Neural cell (in vitro differentiated cells): ENCODE measurements around the gene CPM. TPM values are rescaled to one million over a fixed set of nuclear protein-coding genes. Genes with fewer than 3 reads are reported as not detected.

Experiments
- H2AFZ ChIP-seq: fragments of 200-600, 300-800 bp; sonication (generic), shearing (Covaris generic); 2 replicates; pipeline ENCODE4 v1.6.0; 2014; ENCODE audit warnings: low read depth, mild to moderate bottlenecking, antibody characterized with exemption, low read length, moderate library complexity
- H3F3A ChIP-seq: fragments of 200-600 bp; shearing (Covaris generic); 2 replicates; pipeline ENCODE4 v1.6.1; 2016; ENCODE audit warnings: mild to moderate bottlenecking, moderate library complexity, mixed read lengths, antibody characterized with exemption, low read length; ENCODE audit not compliant: insufficient read depth, poor library complexity, severe bottlenecking
- H3K27ac ChIP-seq: fragments of 200-600, 300-800 bp; sonication (generic), shearing (Covaris generic); 2 replicates; pipeline ENCODE4 v1.5.1; 2014; ENCODE audit warnings: mild to moderate bottlenecking, low read length, moderate library complexity
- H3K27me3 ChIP-seq: fragments of 300-800, 200-600 bp; sonication (generic), shearing (Covaris generic); 2 replicates; pipeline ENCODE4 v1.6.0; 2014; ENCODE audit warnings: mild to moderate bottlenecking, low read depth, low read length, moderate library complexity; ENCODE audit not compliant: insufficient read depth
- H3K36me3 ChIP-seq: fragments of 300-800, 200-600 bp; sonication (generic), shearing (Covaris generic); 2 replicates; pipeline ENCODE4 v1.5.1; 2014; ENCODE audit warnings: mild to moderate bottlenecking, antibody characterized with exemption, low read length, moderate library complexity; ENCODE audit not compliant: insufficient read depth
- H3K4me2 ChIP-seq: fragments of 300-800, 200-600 bp; sonication (generic), shearing (Covaris generic); 2 replicates; pipeline ENCODE4 v1.6.0; 2014; ENCODE audit warnings: mild to moderate bottlenecking, low read length
- H3K4me3 ChIP-seq: fragments of 300-800, 200-600 bp; sonication (generic), shearing (Covaris generic); 2 replicates; pipeline ENCODE4 v1.5.1; 2014; ENCODE audit warnings: mild to moderate bottlenecking, low read length, moderate library complexity
- H3K79me2 ChIP-seq: fragments of 200-600 bp; shearing (Covaris generic); replicated peaks from 2 replicates; pipeline ENCODE4 v1.6.0; 2014; ENCODE audit warnings: mild to moderate bottlenecking, low read length, moderate library complexity; ENCODE audit not compliant: insufficient read depth
- H3K9ac ChIP-seq: fragments of 300-800, 200-600 bp; sonication (generic), shearing (Covaris generic); 2 replicates; pipeline ENCODE4 v1.6.1; 2016; ENCODE audit warnings: mild to moderate bottlenecking, low read length, mixed read lengths
- H3K9me2 ChIP-seq: fragments of 200-600 bp; shearing (Covaris generic); 2 replicates; pipeline ENCODE4 v1.6.1; 2016; ENCODE audit warnings: mild to moderate bottlenecking, low read length, mixed read lengths; ENCODE audit not compliant: insufficient read depth
- H3K9me3 ChIP-seq: fragments of 200-600, 300-800 bp; sonication (generic), shearing (Covaris generic); 2 replicates; pipeline ENCODE4 v1.6.1; 2016; ENCODE audit warnings: mild to moderate bottlenecking, mixed run types, low read length, moderate library complexity, mixed read lengths
- H4K20me1 ChIP-seq: fragments of 200-600 bp; shearing (Covaris generic); 2 replicates; pipeline ENCODE4 v1.6.1; 2016; ENCODE audit warnings: mild to moderate bottlenecking, mixed run types; ENCODE audit not compliant: insufficient read depth
- EP300 ChIP-seq: fragments of 450-650 bp; conservative IDR thresholded peaks from 2 replicates; pipeline ENCODE4 v1.6.1; 2014; ENCODE audit warnings: antibody characterized with exemption, mild to moderate bottlenecking, moderate library complexity; ENCODE audit not compliant: poor library complexity, severe bottlenecking
- EZH2 ChIP-seq: fragments of 200-600, 300-800 bp; shearing (Covaris generic), sonication (generic); IDR thresholded peaks from 2 replicates; pipeline ENCODE4 v1.6.1; 2014; ENCODE audit warnings: antibody characterized with exemption, low read length, borderline replicate concordance, mild to moderate bottlenecking; ENCODE audit not compliant: insufficient read depth, poor library complexity, severe bottlenecking
- RAD21 ChIP-seq: fragments of 450-650 bp; conservative IDR thresholded peaks from 2 replicates; pipeline ENCODE4 v1.6.1; 2014; ENCODE audit warnings: antibody characterized with exemption, mild to moderate bottlenecking, moderate library complexity
- SMC3 ChIP-seq: fragments of 450-650 bp; conservative IDR thresholded peaks from 2 replicates; pipeline ENCODE4 v1.6.1; 2014; ENCODE audit warnings: antibody characterized with exemption, mild to moderate bottlenecking, moderate library complexity; ENCODE audit not compliant: poor library complexity
- polyA plus RNA-seq: library from polyadenylated mRNA; depleted of rRNA; stranded (reverse); fragments of >200 nt; gene quantifications from 2 replicates; pipeline ENCODE4 v1.2.3, GENCODE V29; 2014
- TF ChIP-seq, protein P1 (sequence below): fragments of 450-650 bp; IDR thresholded peaks from 2 replicates; pipeline ENCODE4 v1.5.1; 2014; ENCODE audit warnings: antibody characterized with exemption, mild to moderate bottlenecking, moderate library complexity; ENCODE audit not compliant: poor library complexity, severe bottlenecking
- TF ChIP-seq, protein P2 (sequence below): IDR thresholded peaks from 2 replicates; pipeline ENCODE4 v1.6.1; 2012; ENCODE audit warnings: borderline replicate concordance

CPM gene
- polyA plus RNA-seq, 1 donor from 2014 or later, result not detected

DNA sequence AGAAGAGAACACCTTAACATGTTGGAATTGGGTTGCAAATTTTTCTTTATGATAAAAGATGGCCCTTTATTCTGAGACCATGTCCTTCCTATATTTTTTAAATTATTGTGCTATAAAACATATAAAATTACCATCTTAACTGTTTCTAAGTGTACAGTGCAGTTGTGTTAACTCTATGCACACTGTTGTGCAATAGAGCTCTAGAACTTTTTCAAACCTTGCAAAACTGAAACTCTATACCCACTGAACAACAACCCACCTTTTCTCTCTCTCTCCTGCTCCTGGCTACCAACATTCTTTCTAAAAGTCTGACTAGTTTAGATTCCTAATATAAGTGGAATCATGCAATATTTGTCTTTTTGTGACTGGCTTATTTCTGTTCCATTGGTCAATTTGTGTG lies 7.8 kb upstream of the CPM start:
- Histone ChIP-seq H3K9me2 (no peaks in the 10 kb centered on the region), H3K36me3 (no peaks in the 10 kb centered on the region), H3K27me3 (no peaks in the 10 kb centered on the region), H3F3A (no peaks in the 10 kb centered on the region), H3K4me3 (no peak overlapping the region), H3K79me2 (no peaks in the 10 kb centered on the region), H2AFZ (no peak overlapping the region), H3K9me3 (no peaks in the 10 kb centered on the region), H3K4me2 (no peak overlapping the region), H3K9ac (no peak overlapping the region), H3K27ac (no peak overlapping the region), H4K20me1 (no peaks in the 10 kb centered on the region)
- TF ChIP-seq SMC3, result no peak
- no peak for TF ChIP-seq EP300
- TF ChIP-seq EZH2, result no peak
- TF ChIP-seq, protein P1, sequence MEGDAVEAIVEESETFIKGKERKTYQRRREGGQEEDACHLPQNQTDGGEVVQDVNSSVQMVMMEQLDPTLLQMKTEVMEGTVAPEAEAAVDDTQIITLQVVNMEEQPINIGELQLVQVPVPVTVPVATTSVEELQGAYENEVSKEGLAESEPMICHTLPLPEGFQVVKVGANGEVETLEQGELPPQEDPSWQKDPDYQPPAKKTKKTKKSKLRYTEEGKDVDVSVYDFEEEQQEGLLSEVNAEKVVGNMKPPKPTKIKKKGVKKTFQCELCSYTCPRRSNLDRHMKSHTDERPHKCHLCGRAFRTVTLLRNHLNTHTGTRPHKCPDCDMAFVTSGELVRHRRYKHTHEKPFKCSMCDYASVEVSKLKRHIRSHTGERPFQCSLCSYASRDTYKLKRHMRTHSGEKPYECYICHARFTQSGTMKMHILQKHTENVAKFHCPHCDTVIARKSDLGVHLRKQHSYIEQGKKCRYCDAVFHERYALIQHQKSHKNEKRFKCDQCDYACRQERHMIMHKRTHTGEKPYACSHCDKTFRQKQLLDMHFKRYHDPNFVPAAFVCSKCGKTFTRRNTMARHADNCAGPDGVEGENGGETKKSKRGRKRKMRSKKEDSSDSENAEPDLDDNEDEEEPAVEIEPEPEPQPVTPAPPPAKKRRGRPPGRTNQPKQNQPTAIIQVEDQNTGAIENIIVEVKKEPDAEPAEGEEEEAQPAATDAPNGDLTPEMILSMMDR, result no peak
- TF ChIP-seq, protein P2, sequence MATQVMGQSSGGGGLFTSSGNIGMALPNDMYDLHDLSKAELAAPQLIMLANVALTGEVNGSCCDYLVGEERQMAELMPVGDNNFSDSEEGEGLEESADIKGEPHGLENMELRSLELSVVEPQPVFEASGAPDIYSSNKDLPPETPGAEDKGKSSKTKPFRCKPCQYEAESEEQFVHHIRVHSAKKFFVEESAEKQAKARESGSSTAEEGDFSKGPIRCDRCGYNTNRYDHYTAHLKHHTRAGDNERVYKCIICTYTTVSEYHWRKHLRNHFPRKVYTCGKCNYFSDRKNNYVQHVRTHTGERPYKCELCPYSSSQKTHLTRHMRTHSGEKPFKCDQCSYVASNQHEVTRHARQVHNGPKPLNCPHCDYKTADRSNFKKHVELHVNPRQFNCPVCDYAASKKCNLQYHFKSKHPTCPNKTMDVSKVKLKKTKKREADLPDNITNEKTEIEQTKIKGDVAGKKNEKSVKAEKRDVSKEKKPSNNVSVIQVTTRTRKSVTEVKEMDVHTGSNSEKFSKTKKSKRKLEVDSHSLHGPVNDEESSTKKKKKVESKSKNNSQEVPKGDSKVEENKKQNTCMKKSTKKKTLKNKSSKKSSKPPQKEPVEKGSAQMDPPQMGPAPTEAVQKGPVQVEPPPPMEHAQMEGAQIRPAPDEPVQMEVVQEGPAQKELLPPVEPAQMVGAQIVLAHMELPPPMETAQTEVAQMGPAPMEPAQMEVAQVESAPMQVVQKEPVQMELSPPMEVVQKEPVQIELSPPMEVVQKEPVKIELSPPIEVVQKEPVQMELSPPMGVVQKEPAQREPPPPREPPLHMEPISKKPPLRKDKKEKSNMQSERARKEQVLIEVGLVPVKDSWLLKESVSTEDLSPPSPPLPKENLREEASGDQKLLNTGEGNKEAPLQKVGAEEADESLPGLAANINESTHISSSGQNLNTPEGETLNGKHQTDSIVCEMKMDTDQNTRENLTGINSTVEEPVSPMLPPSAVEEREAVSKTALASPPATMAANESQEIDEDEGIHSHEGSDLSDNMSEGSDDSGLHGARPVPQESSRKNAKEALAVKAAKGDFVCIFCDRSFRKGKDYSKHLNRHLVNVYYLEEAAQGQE, result no peak
- TF ChIP-seq RAD21, result no peak

GRCh38 chr12:68939505-68939904 lies 6.5 kb upstream of the CPM start:
- Histone ChIP-seq H3K36me3 (no peaks in the 10 kb centered on the region), H4K20me1 (no peaks in the 10 kb centered on the region), H3K9me3 (no peaks in the 10 kb centered on the region), H3K79me2 (no peaks in the 10 kb centered on the region), H3F3A (no peaks in the 10 kb centered on the region), H3K27me3 (no peaks in the 10 kb centered on the region), H2AFZ (no peak overlapping the region), H3K27ac (no peak overlapping the region), H3K9ac (no peak overlapping the region), H3K9me2 (no peaks in the 10 kb centered on the region), H3K4me3 (no peak overlapping the region), H3K4me2 (no peak overlapping the region)
- TF ChIP-seq SMC3, result no peak
- TF ChIP-seq, protein P2, result no peak
